Measurements from ENCODE around the gene JMJD4.

DNA sequence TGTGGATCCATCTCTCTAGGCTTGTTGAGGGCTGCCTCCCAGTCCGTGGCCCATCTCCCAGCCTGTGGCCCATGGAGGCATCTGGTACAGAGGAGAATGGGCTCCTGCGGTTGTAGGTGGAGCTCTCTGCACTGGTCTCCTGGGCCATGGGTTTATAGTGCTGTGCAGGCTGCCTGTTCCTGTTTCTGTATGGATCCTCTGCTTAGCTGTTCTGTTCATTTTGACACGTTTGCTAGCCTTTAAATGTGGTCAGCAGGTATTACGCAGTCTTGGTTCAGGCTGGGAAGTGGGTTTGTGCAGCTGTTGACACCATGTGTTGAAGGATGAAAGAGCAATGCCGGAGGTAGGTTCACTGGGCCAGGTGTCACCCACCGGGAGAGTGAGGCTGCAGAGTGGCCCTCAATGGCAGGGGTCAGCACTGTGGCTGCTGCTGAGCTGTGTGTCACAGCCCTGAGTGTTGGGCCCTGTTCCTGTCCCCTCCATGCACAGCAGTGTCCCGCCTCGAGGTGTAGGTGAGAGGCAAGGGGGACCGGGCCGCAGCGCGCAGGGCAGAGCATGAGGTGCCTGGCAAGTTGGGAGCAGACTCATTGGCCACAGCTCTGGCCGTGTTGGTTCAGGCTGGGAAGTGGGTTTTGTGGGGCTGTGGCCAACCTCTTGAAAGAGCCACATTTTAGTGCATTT, 39.1 kb upstream of the JMJD4 start:
- no peak for TF ChIP-seq POLR2A (conservative IDR thresholded peaks at IDR 0.05)
- TF ChIP-seq GTF2E2 (tag; IDR thresholded peaks at IDR 0.05) = no peak
- no peak for TF ChIP-seq PTTG1 (tag; IDR thresholded peaks at IDR 0.05; ENCODE audit: low read depth)
- TF ChIP-seq NCOA1 (IDR thresholded peaks at IDR 0.05; ENCODE audit: low read depth) = no peak
- TF ChIP-seq, protein P1, sequence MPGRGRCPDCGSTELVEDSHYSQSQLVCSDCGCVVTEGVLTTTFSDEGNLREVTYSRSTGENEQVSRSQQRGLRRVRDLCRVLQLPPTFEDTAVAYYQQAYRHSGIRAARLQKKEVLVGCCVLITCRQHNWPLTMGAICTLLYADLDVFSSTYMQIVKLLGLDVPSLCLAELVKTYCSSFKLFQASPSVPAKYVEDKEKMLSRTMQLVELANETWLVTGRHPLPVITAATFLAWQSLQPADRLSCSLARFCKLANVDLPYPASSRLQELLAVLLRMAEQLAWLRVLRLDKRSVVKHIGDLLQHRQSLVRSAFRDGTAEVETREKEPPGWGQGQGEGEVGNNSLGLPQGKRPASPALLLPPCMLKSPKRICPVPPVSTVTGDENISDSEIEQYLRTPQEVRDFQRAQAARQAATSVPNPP (IDR thresholded peaks at IDR 0.05; ENCODE audit: borderline replicate concordance, insufficient read depth, insufficient read length) = no peak
- no peak for TF ChIP-seq MEF2A (IDR thresholded peaks at IDR 0.05; ENCODE audit: control insufficient read depth, low read depth, low read length)
- TF ChIP-seq NR2C2 (CRISPR knock-in tag; IDR thresholded peaks at IDR 0.05) = no peak
- no peak for TF ChIP-seq NR2C2 (tag; IDR thresholded peaks at IDR 0.05)
- TF ChIP-seq SNIP1 (IDR thresholded peaks at IDR 0.05; ENCODE audit: low read depth) = no peak
